ENCODE results near the gene MFAP5.

Gene MFAP5

DNA sequence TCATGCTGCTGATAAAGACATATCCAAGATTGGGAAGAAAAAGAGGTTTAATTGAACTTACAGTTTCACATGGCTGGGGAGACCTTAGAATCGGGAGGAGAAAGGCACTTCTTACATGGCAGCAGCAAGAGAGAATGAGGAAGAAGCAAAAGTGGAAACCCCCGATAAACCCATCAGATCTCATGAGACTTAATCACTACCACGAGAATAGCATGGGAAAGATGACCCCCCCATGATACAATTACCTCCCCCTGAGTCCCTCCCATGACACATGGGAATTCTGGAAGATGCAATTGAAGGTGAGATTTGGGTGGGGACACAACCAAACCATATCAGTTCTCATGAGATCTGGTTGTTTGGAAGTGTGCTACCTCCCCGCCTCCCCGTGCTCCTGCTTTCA, 9.8 kb upstream of the MFAP5 start:
- Histone ChIP-seq H3K36me3 (ENCODE audit: control insufficient read depth in 2 of 2, insufficient read depth in 2 of 2, low read length in 2 of 2) (no peaks in the 10 kb centered on the region), H3K4me3 (ENCODE audit: low read length in 2 of 2) (no peak overlapping the region), H3K27ac (ENCODE audit: low read length) (no peak overlapping the region), H3K9me3 (ENCODE audit: control insufficient read depth in 2 of 2, low read length in 2 of 2) (no peaks in the 10 kb centered on the region), H3K27me3 (ENCODE audit: control insufficient read depth in 1 of 2, insufficient read depth in 2 of 2, low read length in 2 of 2) (no peaks in the 10 kb centered on the region), H3K4me1 (ENCODE audit: control insufficient read depth, insufficient read depth, low read length) (no peaks in the 10 kb centered on the region), H3K9ac (ENCODE audit: low read length in 2 of 2) (no peak overlapping the region)

DNA sequence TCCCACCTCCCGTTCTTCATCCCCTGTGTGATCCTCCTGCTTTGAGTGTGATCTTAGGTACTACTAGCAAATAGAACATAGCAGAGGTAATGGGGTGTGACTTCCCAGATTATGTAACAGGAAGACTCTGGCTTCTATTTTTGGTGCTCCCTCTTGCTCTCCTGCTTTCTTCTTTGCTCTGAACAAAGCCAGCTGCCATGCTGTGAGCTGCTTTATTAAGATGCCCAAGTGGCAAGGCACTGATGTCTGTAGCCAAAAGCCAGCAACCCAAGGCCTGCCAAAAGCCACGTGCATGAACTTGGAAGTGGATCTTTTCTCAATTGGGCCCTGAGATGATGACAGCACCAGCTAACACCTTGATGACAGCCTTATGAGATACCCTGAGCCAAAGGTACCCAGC, 5.8 kb upstream of the MFAP5 start:
- Histone ChIP-seq H3K36me3 (ENCODE audit: control insufficient read depth in 2 of 2, insufficient read depth in 2 of 2, low read length in 2 of 2) (no peaks in the 10 kb centered on the region), H3K9ac (ENCODE audit: low read length in 2 of 2) (no peak overlapping the region), H3K9me3 (ENCODE audit: control insufficient read depth in 2 of 2, low read length in 2 of 2) (no peaks in the 10 kb centered on the region), H3K27ac (ENCODE audit: low read length) (no peak overlapping the region), H3K4me3 (ENCODE audit: low read length in 2 of 2) (no peak overlapping the region), H3K27me3 (ENCODE audit: control insufficient read depth in 1 of 2, insufficient read depth in 2 of 2, low read length in 2 of 2) (no peaks in the 10 kb centered on the region), H3K4me1 (ENCODE audit: control insufficient read depth, insufficient read depth, low read length) (no peaks in the 10 kb centered on the region)

DNA sequence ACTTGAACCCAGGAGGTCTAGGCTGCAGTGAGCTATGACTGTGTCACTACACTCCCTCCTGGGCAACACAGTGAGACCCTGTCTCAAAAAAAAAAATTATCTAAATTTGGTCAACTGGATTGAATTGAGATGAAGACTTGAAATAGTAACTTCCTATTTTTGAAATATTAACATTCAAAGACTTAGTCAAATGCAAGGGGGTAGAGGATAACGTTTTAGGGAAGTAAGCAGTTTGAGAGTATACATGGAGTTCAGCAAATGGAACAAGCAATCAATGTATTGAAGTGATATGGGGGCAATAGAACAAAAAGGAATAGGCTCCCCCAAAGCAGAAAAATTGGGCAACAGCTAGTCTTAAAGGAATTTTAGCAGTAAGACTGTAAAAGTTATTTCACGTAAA, 4.6 kb upstream of the MFAP5 start:
- Histone ChIP-seq H3K9me3 (ENCODE audit: control insufficient read depth in 2 of 2, low read length in 2 of 2) (no peaks in the 10 kb centered on the region), H3K36me3 (ENCODE audit: control insufficient read depth in 2 of 2, insufficient read depth in 2 of 2, low read length in 2 of 2) (no peaks in the 10 kb centered on the region), H3K9ac (ENCODE audit: low read length in 2 of 2) (no peak overlapping the region), H3K4me1 (ENCODE audit: control insufficient read depth, insufficient read depth, low read length) (no peaks in the 10 kb centered on the region), H3K27ac (ENCODE audit: low read length) (no peak overlapping the region), H3K27me3 (ENCODE audit: control insufficient read depth in 1 of 2, insufficient read depth in 2 of 2, low read length in 2 of 2) (no peaks in the 10 kb centered on the region), H3K4me3 (ENCODE audit: low read length in 2 of 2) (no peak overlapping the region)

DNA sequence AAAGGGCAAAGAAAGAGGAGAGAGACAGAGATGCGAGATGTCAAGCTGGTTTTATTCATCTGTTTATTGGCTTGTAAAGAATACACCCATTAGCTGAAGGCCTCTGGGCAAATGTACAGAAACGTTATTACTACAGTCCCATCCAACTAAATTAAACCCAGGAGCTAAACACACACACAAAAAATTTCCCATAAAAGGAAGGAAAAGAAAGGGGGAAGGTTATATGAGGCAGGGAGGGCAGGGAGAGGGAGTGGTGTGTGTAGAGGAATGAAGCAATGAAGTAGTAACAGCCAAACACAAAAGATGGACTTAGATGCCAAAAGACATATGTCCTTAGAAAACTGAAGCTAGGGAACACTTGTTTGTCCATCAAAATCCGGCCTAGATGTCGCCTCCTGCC, 3.1 kb upstream of the MFAP5 start:
- Histone ChIP-seq H3K36me3 (ENCODE audit: control insufficient read depth in 2 of 2, insufficient read depth in 2 of 2, low read length in 2 of 2) (no peaks in the 10 kb centered on the region), H3K9me3 (ENCODE audit: control insufficient read depth in 2 of 2, low read length in 2 of 2) (no peaks in the 10 kb centered on the region), H3K4me1 (ENCODE audit: control insufficient read depth, insufficient read depth, low read length) (no peaks in the 10 kb centered on the region), H3K4me3 (ENCODE audit: low read length in 2 of 2) (no peak overlapping the region), H3K27ac (ENCODE audit: low read length) (no peak overlapping the region), H3K27me3 (ENCODE audit: control insufficient read depth in 1 of 2, insufficient read depth in 2 of 2, low read length in 2 of 2) (no peaks in the 10 kb centered on the region), H3K9ac (ENCODE audit: low read length in 2 of 2) (no peak overlapping the region)

DNA sequence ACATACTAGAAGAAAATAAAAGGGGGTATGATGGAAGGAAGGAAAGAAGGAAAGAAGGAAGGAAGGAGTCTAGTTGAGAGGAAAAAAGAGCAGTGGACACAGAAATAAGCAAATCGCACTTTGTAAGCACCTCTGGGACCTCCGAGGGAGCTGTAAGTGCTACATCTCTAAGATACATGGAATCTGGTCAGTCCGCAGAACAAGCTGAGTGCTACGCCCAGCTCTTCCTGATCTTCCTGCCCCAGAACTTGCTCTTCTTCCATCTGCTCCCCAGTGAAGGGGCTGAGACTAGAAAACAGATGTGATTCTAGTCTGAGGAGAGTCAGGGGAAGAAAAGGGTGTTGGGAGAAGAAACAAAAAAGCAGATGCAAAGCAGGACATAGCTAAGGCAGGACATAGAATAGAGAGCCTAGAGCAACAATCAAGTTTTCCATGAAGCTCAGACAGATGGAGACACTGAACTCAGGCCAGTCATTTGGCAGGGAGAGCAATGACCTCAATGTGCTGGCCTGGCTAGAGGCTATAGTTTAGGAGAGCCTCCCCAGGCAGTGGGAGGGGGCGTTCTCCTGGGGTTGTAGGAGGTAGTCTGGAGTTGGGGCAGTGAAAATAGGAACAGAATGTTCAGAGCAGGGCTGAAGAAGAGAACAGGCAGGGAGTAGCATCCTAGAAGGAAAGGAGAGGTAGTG, 1.7 kb upstream of the MFAP5 start:
- H3K4me1 ChIP-seq (ENCODE audit: control insufficient read depth, insufficient read depth, low read length), result no peaks in the 10 kb centered on the region
- no peak overlapping the region for H3K4me3 ChIP-seq (ENCODE audit: low read length in 2 of 2)
- no peaks in the 10 kb centered on the region for H3K27me3 ChIP-seq (ENCODE audit: control insufficient read depth in 1 of 2, insufficient read depth in 2 of 2, low read length in 2 of 2)
- no peaks in the 10 kb centered on the region for H3K9me3 ChIP-seq (ENCODE audit: control insufficient read depth in 2 of 2, low read length in 2 of 2)
- H3K27ac ChIP-seq (ENCODE audit: low read length), result no peak overlapping the region
- no peaks in the 10 kb centered on the region for H3K36me3 ChIP-seq (ENCODE audit: control insufficient read depth in 2 of 2, insufficient read depth in 2 of 2, low read length in 2 of 2)
- no peak overlapping the region for H3K9ac ChIP-seq (ENCODE audit: low read length in 2 of 2)

DNA sequence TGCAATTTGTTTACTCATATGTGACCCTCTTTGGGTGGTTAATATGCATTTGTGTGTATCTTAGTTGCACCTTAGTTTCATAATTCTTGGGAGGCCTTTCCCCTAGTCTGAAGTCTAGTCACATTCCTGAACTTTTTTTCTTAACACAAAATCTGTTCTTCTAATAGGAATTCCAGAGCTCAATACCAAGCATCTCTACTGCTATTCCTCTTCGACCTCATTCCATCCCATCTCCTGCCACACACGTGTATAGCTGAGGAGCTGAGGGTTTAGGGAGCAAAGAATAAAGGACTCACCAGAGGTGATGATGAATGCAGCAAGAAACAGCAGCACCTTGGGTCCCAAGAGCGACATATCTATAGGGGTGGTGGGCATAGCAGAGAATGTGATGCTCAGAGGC, 875 bp downstream of the MFAP5 start:
- Histone ChIP-seq H3K36me3 (ENCODE audit: control insufficient read depth in 2 of 2, insufficient read depth in 2 of 2, low read length in 2 of 2) (no peaks in the 10 kb centered on the region), H3K9me3 (ENCODE audit: control insufficient read depth in 2 of 2, low read length in 2 of 2) (no peaks in the 10 kb centered on the region), H3K27ac (ENCODE audit: low read length) (no peak overlapping the region), H3K27me3 (ENCODE audit: control insufficient read depth in 1 of 2, insufficient read depth in 2 of 2, low read length in 2 of 2) (no peaks in the 10 kb centered on the region), H3K4me3 (ENCODE audit: low read length in 2 of 2) (no peak overlapping the region), H3K9ac (ENCODE audit: low read length in 2 of 2) (no peak overlapping the region), H3K4me1 (ENCODE audit: control insufficient read depth, insufficient read depth, low read length) (no peaks in the 10 kb centered on the region)

DNA sequence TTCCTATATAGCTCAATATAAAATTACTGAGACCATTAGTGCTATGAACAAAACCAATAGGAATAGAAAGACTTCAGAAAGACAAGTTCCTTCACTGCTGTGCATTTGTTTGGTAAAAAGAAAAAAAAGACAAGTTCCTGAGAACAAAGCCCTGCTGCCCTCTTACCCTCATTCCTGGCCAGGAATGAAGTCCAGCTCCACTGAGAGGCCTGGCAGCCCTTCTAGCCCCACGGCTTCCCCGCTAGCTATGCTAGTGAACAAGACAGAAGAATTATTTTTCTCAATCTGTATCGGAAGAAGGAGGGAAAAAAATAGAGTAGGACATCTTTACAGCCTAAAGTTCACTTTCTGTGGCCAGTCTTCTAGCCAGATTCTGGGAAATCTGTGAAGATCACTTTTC, 1.6 kb downstream of the MFAP5 start:
- no peak overlapping the region for H3K27ac ChIP-seq (ENCODE audit: low read length)
- no peaks in the 10 kb centered on the region for H3K4me1 ChIP-seq (ENCODE audit: control insufficient read depth, insufficient read depth, low read length)
- no peak overlapping the region for H3K4me3 ChIP-seq (ENCODE audit: low read length in 2 of 2)
- no peaks in the 10 kb centered on the region for H3K27me3 ChIP-seq (ENCODE audit: control insufficient read depth in 1 of 2, insufficient read depth in 2 of 2, low read length in 2 of 2)
- H3K9me3 ChIP-seq (ENCODE audit: control insufficient read depth in 2 of 2, low read length in 2 of 2), result no peaks in the 10 kb centered on the region
- no peak overlapping the region for H3K9ac ChIP-seq (ENCODE audit: low read length in 2 of 2)
- H3K36me3 ChIP-seq (ENCODE audit: control insufficient read depth in 2 of 2, insufficient read depth in 2 of 2, low read length in 2 of 2), result no peaks in the 10 kb centered on the region

DNA sequence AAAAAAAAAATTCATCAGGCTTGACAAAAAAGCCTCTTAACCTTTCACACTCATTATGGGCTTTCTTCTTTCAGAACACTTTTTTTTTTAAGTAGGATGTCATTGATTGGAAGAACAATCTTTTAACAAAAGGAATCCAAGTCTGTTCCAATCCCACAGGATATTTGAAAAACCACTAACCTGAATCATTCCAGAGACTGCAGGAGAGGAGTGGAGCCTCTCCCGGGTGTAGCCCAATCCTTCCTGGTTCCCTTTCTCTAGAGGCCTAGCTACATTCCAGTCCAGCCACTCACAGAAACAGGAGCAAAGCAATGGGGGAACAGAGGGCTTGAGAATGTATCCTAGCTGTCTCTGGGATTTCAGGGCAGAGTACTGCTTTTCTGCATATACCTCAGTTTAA, 4.3 kb downstream of the MFAP5 start:
- Histone ChIP-seq H3K36me3 (ENCODE audit: control insufficient read depth in 2 of 2, insufficient read depth in 2 of 2, low read length in 2 of 2) (no peaks in the 10 kb centered on the region), H3K27ac (ENCODE audit: low read length) (no peak overlapping the region), H3K4me1 (ENCODE audit: control insufficient read depth, insufficient read depth, low read length) (no peaks in the 10 kb centered on the region), H3K9me3 (ENCODE audit: control insufficient read depth in 2 of 2, low read length in 2 of 2) (no peaks in the 10 kb centered on the region), H3K9ac (ENCODE audit: low read length in 2 of 2) (no peak overlapping the region), H3K4me3 (ENCODE audit: low read length in 2 of 2) (no peak overlapping the region), H3K27me3 (ENCODE audit: control insufficient read depth in 1 of 2, insufficient read depth in 2 of 2, low read length in 2 of 2) (no peaks in the 10 kb centered on the region)

DNA sequence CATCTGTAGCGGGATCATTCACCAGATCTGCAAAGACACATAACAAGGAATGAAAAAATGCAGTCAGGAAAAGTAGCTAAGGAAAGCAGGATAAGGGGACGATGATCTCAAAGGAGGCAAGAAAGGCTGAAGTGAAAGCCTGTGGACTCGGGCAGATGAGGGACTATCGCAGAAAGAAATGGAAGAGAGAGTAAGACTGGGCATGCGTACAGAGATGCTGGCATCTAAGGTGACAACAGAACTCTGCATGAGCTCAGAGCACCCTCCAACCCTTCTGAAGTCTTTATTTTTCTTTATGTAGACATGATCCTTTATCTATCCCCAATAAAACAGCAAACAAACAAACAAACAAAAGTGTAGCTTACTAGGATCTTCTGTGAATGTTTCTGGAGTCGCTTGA, 7.2 kb downstream of the MFAP5 start:
- Histone ChIP-seq H3K4me1 (ENCODE audit: control insufficient read depth, insufficient read depth, low read length) (no peaks in the 10 kb centered on the region), H3K27ac (ENCODE audit: low read length) (no peak overlapping the region), H3K9me3 (ENCODE audit: control insufficient read depth in 2 of 2, low read length in 2 of 2) (no peaks in the 10 kb centered on the region), H3K27me3 (ENCODE audit: control insufficient read depth in 1 of 2, insufficient read depth in 2 of 2, low read length in 2 of 2) (no peaks in the 10 kb centered on the region), H3K36me3 (ENCODE audit: control insufficient read depth in 2 of 2, insufficient read depth in 2 of 2, low read length in 2 of 2) (no peaks in the 10 kb centered on the region), H3K4me3 (ENCODE audit: low read length in 2 of 2) (no peak overlapping the region), H3K9ac (ENCODE audit: low read length in 2 of 2) (no peak overlapping the region)

DNA sequence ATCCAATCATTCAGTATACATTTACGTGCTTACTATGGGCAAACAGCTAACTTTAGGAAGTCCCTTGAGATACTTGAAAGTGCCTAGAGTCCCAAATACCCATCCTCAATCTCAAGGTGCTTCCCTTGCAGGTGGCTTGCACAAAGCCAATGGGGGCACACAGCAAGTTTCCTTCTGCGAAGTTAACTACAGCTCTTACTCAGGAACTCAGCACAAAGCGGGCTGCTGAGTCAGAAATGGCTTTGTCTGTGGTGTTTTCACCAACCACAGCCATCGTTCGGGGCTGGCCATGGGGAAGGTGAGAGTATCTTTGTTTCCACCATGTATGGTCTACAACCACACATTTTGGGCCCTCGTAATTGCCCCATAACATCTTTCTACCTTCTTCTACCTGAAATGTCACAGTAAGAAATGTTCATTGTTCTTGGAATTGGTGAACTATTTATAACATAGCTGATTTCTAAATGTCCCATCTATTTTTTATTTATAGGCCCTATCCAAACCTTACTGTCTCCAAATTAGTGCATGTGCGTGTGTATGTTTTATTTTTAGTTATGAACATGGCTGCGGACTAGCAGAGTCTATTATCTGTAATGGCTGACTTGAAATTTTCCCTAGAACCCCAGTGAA, 13.9 kb downstream of the MFAP5 start:
- Histone ChIP-seq H3K27me3 (ENCODE audit: control insufficient read depth in 1 of 2, insufficient read depth in 2 of 2, low read length in 2 of 2) (peaks cover 0 to 3% of the 10 kb centered on the region in 2 donors), H3K4me3 (ENCODE audit: low read length in 2 of 2) (no peak overlapping the region), H3K4me1 (ENCODE audit: control insufficient read depth, insufficient read depth, low read length) (no peaks in the 10 kb centered on the region), H3K27ac (ENCODE audit: low read length) (no peak overlapping the region), H3K36me3 (ENCODE audit: control insufficient read depth in 2 of 2, insufficient read depth in 2 of 2, low read length in 2 of 2) (no peaks in the 10 kb centered on the region), H3K9ac (ENCODE audit: low read length in 2 of 2) (no peak overlapping the region), H3K9me3 (ENCODE audit: control insufficient read depth in 2 of 2, low read length in 2 of 2) (no peaks in the 10 kb centered on the region)

DNA sequence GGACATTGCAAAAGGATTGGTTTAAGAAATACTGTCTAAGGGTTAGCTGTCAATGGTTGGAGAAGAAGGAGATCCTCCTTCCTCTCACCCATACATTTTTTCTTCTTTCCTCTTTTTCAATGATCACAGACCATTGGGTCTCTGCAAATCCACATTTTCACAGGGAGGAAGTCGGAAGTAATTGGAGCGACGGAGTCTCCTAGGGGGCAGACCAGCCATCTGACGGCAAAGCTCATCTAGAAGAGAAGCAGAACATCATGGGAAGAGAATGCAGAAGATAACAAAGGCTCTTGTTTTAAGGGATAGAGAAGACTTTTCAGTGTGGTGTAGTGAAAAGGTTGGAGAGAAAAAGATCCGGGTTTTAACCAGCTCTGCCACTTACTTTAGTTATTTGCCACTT, 14.7 kb downstream of the MFAP5 start:
- no peak overlapping the region for H3K4me3 ChIP-seq (ENCODE audit: low read length in 2 of 2)
- no peak overlapping the region for H3K27ac ChIP-seq (ENCODE audit: low read length)
- H3K9me3 ChIP-seq (ENCODE audit: control insufficient read depth in 2 of 2, low read length in 2 of 2), result no peaks in the 10 kb centered on the region
- no peaks in the 10 kb centered on the region for H3K36me3 ChIP-seq (ENCODE audit: control insufficient read depth in 2 of 2, insufficient read depth in 2 of 2, low read length in 2 of 2)
- peaks cover 0 to 3% of the 10 kb centered on the region in 2 donors for H3K27me3 ChIP-seq (ENCODE audit: control insufficient read depth in 1 of 2, insufficient read depth in 2 of 2, low read length in 2 of 2)
- no peaks in the 10 kb centered on the region for H3K4me1 ChIP-seq (ENCODE audit: control insufficient read depth, insufficient read depth, low read length)
- H3K9ac ChIP-seq (ENCODE audit: low read length in 2 of 2), result no peak overlapping the region
